ENCODE data around the gene GARS1.

GRCh38 chr7:30572212-30572841 lies 22.4 kb upstream of the GARS1 start:
- TF ChIP-seq CTCF (IDR thresholded peaks at IDR 0.05; ENCODE audit: insufficient read depth, low read length): no peak
- TF ChIP-seq POLR2AphosphoS5 (IDR thresholded peaks at IDR 0.05; ENCODE audit: low read depth): no peak

All from HL-60 (cell line).